Limb (tissue), 2 donors: Measurements from ENCODE around the gene TNK1.
"Not testable (repeated sequence)": the region's sequence is repeated elsewhere in the genome, so short reads cannot be mapped to it uniquely, and the experiment has no call there.

ENCODE experiments used
- DNase-seq, 2 donors: peaks; one replicate each; pipeline ENCODE4 v3.0.0-alpha.2; 2016; ENCODE audit errors: extremely low spot score in 2 of 2

The TNK1 gene

GRCh38 chr17:7380855-7381683, at the start of gene TNK1:
TSS of gene TNK1 (plus strand) at chr17:7381089. CDS start at chr17:7382927, 1,838 bp downstream.
- DNase-seq: no peak

GRCh38 chr17:7332111-7332510, 48.8 kb upstream of the TNK1 start:
- no peak for DNase-seq

GRCh38 chr17:7332600-7333069, 48.3 kb upstream of the TNK1 start:
- not testable (repeated sequence) for DNase-seq

GRCh38 chr17:7334938-7335538, 45.9 kb upstream of the TNK1 start:
- no peak for DNase-seq

GRCh38 chr17:7335765-7336164, 45.1 kb upstream of the TNK1 start:
- DNase-seq: not testable (repeated sequence)

GRCh38 chr17:7336240-7337175, 44.4 kb upstream of the TNK1 start, which contains the start of gene ACAP1:
TSS of gene ACAP1 (plus strand) at chr17:7336529. CDS start at chr17:7336735, 206 bp downstream.
- no peak for DNase-seq

- DNase-seq: not testable (repeated sequence)
Measured at GRCh38 chr17:7337600-7337999, 43.3 kb upstream of the TNK1 start.

GRCh38 chr17:7340179-7340578, 40.7 kb upstream of the TNK1 start:
- no peak for DNase-seq

- no peak for DNase-seq
Measured at GRCh38 chr17:7341842-7342241, 39.0 kb upstream of the TNK1 start.

GRCh38 chr17:7343250-7343649, 37.6 kb upstream of the TNK1 start:
- DNase-seq: no peak

GRCh38 chr17:7346761-7347614, 33.9 kb upstream of the TNK1 start:
- DNase-seq: no peak

- no peak for DNase-seq
Measured at GRCh38 chr17:7347630-7348477, 33.0 kb upstream of the TNK1 start.

GRCh38 chr17:7348478-7349242, 32.2 kb upstream of the TNK1 start:
- DNase-seq: no peak

- DNase-seq: peak; percentile 60 to 91
Measured at GRCh38 chr17:7351665-7352502, 29.0 kb upstream of the TNK1 start, which contains the start of gene KCTD11. TSS of gene KCTD11 (plus strand) at chr17:7352162.

GRCh38 chr17:7352503-7352889, 28.4 kb upstream of the TNK1 start:
- DNase-seq: no peak

GRCh38 chr17:7352910-7353635, 27.8 kb upstream of the TNK1 start:
- no peak for DNase-seq

- DNase-seq: no peak
Measured at GRCh38 chr17:7354262-7354843, 26.5 kb upstream of the TNK1 start.
